Measurements from ENCODE around the gene LRRC2. TPM values are rescaled to one million over a fixed set of nuclear protein-coding genes. Genes with fewer than 3 reads are reported as not detected.

LRRC2 gene
- total and polyA plus RNA-seq, 2 donors (not counting 3 experiments of a cell fraction or from before 2014, with no cell fraction given) = 0.14 to 0.73 TPM

- dilution Hi-C loops (cut with MboI; ENCODE audit: extremely low pct_ligation_motif_present, low sequenced_read_pairs) (no loop called here), intact Hi-C loops (cut with micrococcal nuclease) (loop anchor here (2.0 kb wide), 1 partner anchor 22 kb away; no protein-coding TSS in a partner anchor)
- Histone ChIP-seq H3K27me3 (ENCODE audit: control insufficient read depth in 2 of 2, insufficient read depth in 2 of 2, low read length in 2 of 2) (no peaks in the 10 kb centered on the region), H3K4me3 (replicated peaks in 1 of 3; ENCODE audit: insufficient read depth in 1 of 3, low read depth in 1 of 3, low read length in 3 of 3) (no peak overlapping the region), H4K20me1 (replicated peaks; ENCODE audit: control insufficient read depth, extremely low read depth, insufficient read depth, low read length) (no peaks in the 10 kb centered on the region), H3K27ac (ENCODE audit: insufficient read depth, low read depth, low read length) (peak overlapping the region; percentile 76), H3K9me3 (replicated peaks; ENCODE audit: control insufficient read depth, insufficient read depth, low read length) (no peaks in the 10 kb centered on the region), H3K36me3 (ENCODE audit: control insufficient read depth in 2 of 2, extremely low read depth in 1 of 2, insufficient read depth in 2 of 2, low read length in 2 of 2) (no peaks in the 10 kb centered on the region), H3K4me2 (ENCODE audit: insufficient read depth, low read length) (peak overlapping the region; percentile 1), H3K79me2 (ENCODE audit: control insufficient read depth, insufficient read depth, low read length) (no peaks in the 10 kb centered on the region), H3K9ac (replicated peaks; ENCODE audit: extremely low read depth, insufficient read depth, low read length) (peak overlapping the region; percentile 25), H3K4me1 (ENCODE audit: control insufficient read depth, extremely low read depth, insufficient read depth, low read length) (peaks cover 33% of the 10 kb centered on the region), H3K9me1 (replicated peaks; ENCODE audit: control insufficient read depth, extremely low read depth, insufficient read depth, low read length) (no peaks in the 10 kb centered on the region), H2AFZ (ENCODE audit: low read depth, low read length) (no peak overlapping the region)
- CTCF ChIA-PET = interaction anchor here (0.8 to 8.1 kb wide), 4 partner anchors 18 to 42 kb away, joined by 3 to 52 read pairs (median 12); no protein-coding TSS in a partner anchor
- DNase-seq (ENCODE audit: low read depth, low spot score) (no peak), FAIRE-seq (no peak)
- POLR2A ChIA-PET = interaction anchor here (0.6 kb wide), 1 partner anchor 42 kb away, joined by 4 read pairs; no protein-coding TSS in a partner anchor
- no TSS peak for BruUV-seq (replicated peaks)
- TF ChIP-seq CTCF (IDR thresholded peaks at IDR 0.05; ENCODE audit: extremely low read depth in 1 of 2, insufficient read depth in 1 of 2, low read depth in 1 of 2, low read length in 2 of 2) (no peak), POLR2AphosphoS5 (IDR thresholded peaks at IDR 0.05; ENCODE audit: insufficient read depth, low read depth, low read length) (no peak), MYC (IDR thresholded peaks at IDR 0.05; ENCODE audit: low read depth, low read length) (no peak), MAX (IDR thresholded peaks at IDR 0.05; ENCODE audit: insufficient read depth, insufficient read length) (no peak), FOS (IDR thresholded peaks at IDR 0.05; ENCODE audit: borderline replicate concordance, insufficient read depth, low read length) (no peak), EZH2 (IDR thresholded peaks at IDR 0.05; ENCODE audit: borderline replicate concordance, low read depth, low read length, severe bottlenecking) (no peak), POLR2A (IDR thresholded peaks at IDR 0.05; ENCODE audit: low read depth, low read length) (no peak), GATA2 (IDR thresholded peaks at IDR 0.05; ENCODE audit: insufficient read depth, insufficient read length, low read depth, low read length) (no peak), JUN (IDR thresholded peaks at IDR 0.05; ENCODE audit: borderline replicate concordance, insufficient read depth, insufficient read length, low read depth) (no peak)
Measured at GRCh38 chr3:46516521-46516920, 49.6 kb downstream of the LRRC2 start.
